T1000 (cell line): ENCODE measurements around the gene MAGI1.
"Not testable (repeated sequence)": the region's sequence is repeated elsewhere in the genome, so short reads cannot be mapped to it uniquely, and the experiment has no call there.

ENCODE experiments used
- DNase-seq: peaks from one replicate; lab custom pipeline; 2025; ENCODE audit warnings: mixed read lengths; lab: John Stamatoyannopoulos, UW

The MAGI1 gene

DNA sequence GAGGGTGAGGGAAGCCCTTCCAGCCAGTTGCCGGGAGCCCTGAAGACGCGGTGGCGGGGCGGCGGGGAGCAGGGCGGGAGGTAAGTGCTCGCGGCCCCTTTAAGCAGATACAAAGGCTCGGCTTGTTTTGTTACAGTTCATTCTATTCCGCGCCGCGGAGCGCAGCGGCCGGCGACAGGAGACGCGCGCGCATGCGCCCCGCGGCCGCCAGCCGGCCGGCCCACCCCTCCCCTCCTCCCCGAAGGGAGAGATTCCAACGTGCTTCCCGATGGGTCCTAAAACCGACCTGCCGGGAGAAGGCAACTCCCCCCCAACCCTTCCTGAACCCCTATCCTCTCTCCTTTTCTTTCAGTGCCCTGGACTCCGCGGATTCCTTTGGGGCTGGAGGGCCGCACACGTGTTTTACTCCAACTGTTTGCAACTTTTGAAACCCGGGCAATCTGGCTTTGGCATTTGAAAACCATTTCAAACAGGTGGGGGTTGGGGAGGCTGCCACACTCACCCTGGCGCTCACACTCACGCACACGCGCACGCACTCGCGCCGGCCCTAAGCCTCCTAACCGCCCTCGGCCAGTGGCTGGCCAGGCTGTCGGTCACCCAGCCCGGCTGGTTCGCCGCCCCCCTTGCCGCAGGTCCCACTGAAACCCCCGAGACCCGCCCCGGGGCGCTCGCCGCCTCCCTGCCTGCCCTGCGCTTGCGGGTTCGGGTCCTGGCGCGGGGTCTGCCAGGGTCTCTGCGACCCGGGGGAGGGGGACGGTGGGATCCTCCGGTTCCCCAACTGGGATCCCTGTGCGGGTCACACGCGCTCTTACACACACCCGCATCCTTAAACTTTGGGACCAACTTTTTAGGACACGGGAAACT, at the start of gene MAGI1:
Gene MAGI1 (minus strand): TSS at position 193 of the 864 bp plus-strand sequence. CDS start 610 bp downstream, outside the sequence.
- peak; percentile 91 for DNase-seq

DNA sequence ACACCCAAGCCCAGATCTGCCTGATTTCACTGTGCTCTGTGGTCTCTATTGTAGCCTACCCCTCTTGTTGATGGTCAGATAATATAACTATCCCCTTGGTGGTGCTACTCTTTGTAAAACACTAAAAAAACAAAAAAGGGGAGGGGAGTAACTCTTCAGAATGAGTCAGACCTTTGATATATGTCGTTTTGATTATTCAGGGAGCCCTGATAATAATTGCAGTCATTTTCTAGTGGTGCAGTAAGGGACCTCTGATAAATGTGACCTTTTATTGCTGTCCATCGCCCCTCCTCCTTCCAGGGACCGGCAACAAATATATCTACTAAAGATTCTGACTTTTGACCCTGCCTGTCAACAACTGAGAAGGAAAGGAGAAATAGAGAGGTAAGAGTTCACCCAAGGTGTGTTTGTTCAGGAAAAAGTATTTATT, 45.1 kb upstream of the MAGI1 start:
- DNase-seq, result no peak

DNA sequence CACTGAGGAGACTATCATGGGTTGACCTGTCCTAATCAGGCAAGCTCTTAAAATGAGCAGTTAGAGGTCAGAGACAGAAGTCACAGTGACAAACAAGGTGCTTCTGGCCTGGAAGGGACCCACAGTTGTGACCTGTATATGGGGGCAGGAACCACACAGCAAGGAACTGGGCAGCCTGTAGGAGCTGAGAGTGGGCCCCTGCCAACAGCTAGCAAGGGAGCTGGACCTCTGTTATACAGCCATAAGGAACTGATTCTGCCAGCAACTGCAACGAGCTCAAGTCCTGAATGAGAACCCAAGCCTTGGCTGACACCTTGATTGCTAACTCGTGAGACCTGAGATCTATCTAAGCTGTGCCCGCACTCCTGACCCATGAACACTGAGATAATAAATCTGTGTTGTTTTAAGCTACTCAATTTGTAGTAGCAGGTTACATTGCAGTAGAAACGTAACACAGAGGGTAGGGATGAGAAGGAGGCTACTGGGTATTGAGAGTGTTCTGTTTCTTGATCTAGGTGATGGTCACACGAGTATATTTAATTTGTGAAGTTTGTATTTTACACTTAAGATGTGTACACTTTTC, 44.5 kb upstream of the MAGI1 start:
- no peak for DNase-seq

DNA sequence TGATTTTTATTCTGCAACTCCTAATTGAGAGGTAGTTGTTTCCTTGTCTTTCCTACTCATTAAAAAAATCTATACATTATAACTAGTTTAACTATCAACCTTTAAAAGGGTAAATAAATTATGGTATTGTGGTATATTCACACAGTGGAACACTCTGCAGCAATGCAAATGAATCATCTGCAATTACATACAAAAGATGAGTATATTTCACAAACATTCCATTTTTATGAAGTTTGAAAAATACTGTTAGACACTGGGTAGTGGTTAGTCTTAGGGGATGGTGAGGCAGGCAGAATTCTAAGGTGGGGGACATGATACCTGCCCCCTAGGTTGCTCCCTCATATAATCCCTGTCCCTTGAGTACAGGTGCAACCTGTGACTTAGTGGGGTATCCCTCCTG, 44.0 kb upstream of the MAGI1 start:
- no peak for DNase-seq

- DNase-seq, result no peak
Measured at GRCh38 chr3:66080167-66080566, 41.4 kb upstream of the MAGI1 start.

DNA sequence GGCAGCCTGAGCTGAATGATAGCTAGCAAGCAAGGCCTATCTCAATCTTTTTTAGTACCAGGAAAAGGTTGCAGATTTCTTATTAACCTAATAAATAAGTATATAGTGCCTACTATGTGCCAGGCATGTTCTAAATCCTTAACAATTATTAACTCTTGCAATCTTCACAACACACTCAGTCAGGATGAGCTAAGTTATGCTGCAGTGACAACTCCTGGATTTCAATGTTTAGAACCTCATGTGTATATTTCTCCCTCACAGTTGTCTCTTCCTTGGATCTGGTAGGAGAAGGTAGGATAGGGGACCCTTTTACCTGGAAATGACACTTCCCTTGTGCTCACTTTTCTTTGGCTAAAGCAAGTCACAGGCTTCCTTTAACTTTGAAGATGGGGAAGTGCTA, 39.3 kb upstream of the MAGI1 start:
- DNase-seq, result no peak

DNA sequence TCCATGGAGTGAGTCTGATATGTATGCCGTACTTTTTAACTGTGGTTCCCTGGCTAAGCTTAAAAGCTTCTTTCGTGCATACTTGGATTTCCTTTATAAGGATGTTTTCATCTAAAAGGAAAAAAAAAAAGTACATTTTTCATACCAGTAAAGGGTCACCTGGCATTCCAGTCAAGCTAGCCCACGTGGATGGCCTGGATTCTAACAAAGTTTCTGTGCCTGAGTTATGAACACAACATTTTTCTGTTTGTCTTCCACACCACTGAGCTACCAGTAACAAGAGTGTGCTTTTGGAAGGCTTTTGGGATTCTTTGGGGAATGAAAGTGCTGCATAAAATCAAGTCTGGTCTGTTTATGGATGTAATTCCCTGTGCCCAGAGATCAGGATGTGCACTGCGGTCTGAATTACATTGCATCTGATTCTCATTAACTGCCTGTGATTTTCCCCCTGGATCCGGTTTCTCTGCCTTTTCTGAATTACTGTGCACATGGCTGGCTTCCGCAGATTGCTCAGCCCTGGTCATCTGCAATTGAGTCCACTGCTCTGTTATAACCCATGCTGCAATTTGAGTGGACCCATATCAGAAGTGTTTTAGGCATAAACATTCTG, 38.2 kb upstream of the MAGI1 start:
- DNase-seq, result no peak

GRCh38 chr3:66075281-66075680, 36.6 kb upstream of the MAGI1 start:
- no peak for DNase-seq

DNA sequence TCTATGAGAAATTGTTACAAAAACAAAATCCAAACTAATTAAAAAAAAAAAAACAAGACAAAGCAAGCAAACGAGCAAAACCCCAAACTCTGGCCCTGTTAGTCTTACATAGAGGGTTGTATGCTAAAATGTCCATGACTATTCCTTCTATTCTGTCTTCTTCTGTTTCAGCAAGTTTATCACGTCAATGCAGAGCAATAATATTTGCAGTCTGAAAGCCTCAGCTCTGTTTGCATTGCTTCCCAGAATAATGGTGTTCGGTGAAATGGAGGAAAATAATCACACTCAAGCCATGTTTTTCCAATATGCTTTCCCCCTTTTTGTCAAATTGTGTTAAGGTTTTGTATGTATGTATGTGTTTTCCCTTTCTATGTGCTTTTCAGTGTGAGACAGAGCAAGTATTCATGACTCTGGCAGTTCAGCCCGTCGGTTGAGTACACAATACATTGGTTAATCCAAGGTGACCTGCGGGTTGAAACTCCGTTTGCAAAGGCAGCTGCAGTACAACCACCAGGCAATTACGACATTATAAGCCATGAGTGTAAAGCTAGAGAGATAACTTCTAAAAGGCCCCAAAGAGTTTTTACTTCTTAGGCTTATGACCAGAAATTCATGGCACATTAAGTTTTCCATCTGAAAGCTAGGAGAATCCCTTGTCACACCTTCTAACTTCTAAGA, 34.9 kb upstream of the MAGI1 start:
- DNase-seq, result no peak

DNA sequence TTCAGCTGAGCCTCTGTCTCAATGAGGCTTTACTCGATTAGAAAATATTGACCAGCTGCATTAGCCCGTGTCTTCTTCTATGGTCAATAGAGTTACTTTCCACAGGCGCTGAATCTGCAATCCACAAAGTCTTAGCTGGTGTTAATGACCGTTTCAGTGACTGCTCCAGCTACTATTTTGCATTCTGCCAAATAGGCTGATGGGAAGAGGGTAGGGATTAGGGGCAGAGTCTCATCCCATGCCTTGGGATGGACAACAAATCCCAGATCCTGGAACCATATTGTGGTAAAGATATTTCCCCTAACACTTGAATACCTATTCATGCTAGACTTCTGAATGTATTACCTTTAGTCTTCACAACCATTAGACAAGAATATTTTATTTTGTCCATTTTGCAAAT, 29.5 kb upstream of the MAGI1 start:
- no peak for DNase-seq

DNA sequence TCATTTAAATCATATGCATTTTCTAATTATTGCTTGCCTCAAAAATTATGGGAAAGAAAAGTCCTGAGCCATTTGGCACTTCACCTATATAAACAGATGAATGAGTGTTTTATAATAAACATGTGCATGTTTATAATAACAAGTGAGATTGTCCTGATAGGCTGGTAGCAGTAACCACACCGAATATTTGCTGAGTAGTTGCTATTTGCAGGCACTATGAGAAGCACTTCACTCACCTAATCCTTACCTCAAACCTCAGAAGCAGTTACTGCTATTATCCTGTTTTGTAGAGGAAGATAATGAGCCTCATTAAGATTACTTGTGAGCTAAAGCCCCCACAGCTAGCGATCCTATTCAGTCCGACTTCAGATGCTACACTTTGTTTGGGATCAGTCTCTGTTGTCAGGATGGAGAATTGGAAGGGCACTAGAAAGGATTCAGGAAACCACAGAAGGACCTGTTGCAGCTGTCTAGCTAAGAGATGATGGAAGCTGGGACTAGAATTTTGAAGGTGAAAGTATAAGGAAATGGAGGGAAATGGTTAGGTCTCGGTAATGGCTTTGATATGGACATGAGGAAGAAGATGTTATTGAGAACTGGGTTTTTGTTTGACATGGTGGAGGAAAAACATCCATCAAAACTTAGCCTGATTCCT, 28.4 kb upstream of the MAGI1 start:
- DNase-seq, result no peak

GRCh38 chr3:66055289-66055688, 16.6 kb upstream of the MAGI1 start:
- no peak for DNase-seq

DNA sequence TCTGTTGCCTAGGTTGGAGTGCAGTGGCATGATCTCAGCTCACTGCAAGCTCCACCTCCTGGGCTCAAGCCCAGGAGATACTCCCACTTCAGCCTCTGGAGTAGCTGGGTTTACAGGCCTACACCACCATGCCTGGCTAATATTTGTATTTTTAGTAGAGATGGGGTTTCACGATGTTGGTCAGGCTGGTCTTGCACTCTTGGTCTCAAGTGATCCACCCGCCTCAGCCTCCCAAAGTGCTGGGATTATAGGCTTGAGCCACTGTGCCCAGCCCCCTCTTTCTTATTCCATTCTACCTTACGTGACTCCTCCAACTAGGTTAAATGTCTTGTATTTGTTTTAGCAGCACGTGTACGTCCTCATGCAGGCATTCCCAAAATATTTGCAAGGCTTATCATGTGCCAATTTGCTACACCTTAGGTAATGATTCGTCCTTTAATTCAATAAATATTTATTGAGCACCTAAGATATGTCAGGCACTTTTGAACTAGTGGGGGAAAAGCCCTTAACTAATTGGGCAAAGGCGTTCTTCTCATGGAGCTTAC, 14.9 kb upstream of the MAGI1 start:
- no peak for DNase-seq

- DNase-seq, result no peak
Measured at GRCh38 chr3:66052721-66053549, 14.2 kb upstream of the MAGI1 start.

DNA sequence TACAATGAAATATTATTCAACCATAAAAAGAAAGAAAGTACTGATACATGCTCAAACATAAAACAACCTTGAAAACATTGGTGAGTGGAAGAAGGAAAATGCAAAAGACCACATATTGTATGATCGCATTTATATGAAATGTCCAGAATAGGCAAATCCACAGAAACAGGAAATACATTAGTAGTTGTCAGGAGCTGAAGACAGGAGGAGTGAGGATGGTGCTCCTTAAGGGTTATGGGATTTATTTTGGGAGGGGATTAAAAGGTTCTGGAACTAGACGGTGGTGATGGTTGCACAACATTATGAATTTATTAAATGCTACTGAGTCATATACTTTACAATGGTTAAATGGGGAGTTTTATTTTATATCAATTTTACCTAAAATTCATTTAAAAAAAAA, 12.1 kb upstream of the MAGI1 start:
- DNase-seq, result no peak

DNA sequence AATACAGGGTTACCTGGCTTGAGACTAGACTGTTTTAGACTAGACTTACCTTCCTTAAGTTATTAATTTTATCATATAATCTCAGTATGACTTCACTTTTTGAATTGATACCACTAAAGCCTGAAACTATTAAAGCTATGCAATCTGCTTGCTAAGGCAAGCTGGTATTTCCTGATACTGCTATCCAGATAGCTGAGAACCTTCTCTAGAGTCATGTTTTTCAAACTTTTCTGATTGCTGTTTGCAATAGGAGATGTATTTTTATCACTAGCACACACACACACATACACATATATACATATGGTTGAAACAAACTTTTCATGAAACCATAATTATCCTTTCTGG, 9.3 kb upstream of the MAGI1 start:
- no peak for DNase-seq

- DNase-seq, result peak; percentile 56
Measured at GRCh38 chr3:66047311-66048050, 8.8 kb upstream of the MAGI1 start.

DNA sequence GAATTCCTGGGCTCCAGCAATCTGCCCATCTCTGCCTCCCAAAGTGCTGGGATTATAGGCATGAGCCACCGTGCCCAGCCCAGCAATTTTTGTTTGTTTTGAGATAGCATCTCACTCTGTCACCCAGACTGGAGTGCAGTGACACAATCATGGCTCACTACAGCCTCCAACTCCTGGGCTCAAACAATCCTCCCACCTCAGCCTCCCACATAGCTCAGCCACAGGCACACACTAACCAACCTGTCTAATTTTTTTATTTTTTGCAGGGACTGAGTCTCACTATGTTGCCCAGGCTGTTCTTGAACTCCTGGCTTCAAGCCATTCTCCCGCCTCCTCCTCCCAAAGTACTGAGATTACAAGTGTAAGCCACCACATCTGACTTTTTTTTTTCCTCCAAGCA, 7.6 kb upstream of the MAGI1 start:
- not testable (repeated sequence) for DNase-seq

DNA sequence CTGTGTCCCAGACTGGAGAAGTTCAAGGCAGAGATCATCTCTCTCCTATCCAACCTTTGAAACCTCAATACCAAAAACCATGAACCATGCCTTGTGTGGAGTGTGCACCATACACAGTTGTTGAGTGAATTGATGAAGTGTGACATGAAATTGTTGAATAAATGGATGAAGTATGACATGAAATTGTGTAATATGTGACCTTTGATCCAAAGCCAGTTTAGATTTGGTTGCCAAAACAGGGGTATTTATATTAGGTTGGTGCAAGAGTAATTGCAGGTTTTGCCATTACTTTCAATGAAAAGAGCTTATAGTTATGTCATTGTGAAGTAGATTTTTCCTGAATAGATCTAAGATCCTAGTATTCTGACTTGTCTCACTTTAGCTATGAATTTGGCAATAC, 3.1 kb upstream of the MAGI1 start:
- DNase-seq, result no peak

GRCh38 chr3:66041116-66041515, 2.4 kb upstream of the MAGI1 start:
- no peak for DNase-seq

GRCh38 chr3:66039590-66039887, 821 bp upstream of the MAGI1 start:
- DNase-seq, result no peak
